ENCODE data around the gene GSN.
"Not testable (repeated sequence)": the region's sequence is repeated elsewhere in the genome, so short reads cannot be mapped to it uniquely, and the experiment has no call there.

GSN gene

DNA sequence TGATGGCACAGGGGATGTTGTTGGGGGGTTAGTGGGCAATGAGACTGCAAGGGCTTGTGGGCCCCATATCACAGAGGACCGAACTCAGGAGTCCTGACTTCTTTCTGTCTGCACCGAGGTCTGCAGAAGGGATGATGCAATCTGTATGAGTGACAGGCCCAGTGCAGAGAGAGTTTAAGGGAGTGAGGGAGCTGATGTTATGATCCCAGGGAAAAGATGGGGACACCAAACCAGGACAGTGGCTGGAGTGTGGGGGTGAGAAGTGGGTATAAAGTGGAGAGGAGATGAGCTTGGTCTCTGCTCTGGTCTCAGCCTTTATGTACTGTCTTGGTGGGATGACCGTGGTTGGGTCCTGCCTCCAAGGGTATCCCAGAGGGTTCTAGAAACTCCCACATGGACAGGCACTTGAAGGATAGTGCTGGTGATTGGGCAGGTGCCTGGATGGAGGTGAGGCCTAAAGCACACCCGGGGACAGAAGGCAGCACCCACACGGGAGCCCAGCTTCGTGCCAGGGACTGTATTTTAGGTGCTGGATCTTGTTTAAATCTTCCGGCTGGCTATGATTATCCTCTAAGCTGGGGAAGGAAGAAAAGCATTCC, 21.9 kb downstream of the GSN start:
- TF ChIP-seq, protein P1, sequence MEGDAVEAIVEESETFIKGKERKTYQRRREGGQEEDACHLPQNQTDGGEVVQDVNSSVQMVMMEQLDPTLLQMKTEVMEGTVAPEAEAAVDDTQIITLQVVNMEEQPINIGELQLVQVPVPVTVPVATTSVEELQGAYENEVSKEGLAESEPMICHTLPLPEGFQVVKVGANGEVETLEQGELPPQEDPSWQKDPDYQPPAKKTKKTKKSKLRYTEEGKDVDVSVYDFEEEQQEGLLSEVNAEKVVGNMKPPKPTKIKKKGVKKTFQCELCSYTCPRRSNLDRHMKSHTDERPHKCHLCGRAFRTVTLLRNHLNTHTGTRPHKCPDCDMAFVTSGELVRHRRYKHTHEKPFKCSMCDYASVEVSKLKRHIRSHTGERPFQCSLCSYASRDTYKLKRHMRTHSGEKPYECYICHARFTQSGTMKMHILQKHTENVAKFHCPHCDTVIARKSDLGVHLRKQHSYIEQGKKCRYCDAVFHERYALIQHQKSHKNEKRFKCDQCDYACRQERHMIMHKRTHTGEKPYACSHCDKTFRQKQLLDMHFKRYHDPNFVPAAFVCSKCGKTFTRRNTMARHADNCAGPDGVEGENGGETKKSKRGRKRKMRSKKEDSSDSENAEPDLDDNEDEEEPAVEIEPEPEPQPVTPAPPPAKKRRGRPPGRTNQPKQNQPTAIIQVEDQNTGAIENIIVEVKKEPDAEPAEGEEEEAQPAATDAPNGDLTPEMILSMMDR (IDR thresholded peaks at IDR 0.05): no peak
- DNase-seq (ENCODE audit: low spot score): no peak
- peak overlapping the region; percentile 98 to 99 for H3K27ac ChIP-seq
- H3K4me3 ChIP-seq: peak overlapping the region; percentile 52

DNA sequence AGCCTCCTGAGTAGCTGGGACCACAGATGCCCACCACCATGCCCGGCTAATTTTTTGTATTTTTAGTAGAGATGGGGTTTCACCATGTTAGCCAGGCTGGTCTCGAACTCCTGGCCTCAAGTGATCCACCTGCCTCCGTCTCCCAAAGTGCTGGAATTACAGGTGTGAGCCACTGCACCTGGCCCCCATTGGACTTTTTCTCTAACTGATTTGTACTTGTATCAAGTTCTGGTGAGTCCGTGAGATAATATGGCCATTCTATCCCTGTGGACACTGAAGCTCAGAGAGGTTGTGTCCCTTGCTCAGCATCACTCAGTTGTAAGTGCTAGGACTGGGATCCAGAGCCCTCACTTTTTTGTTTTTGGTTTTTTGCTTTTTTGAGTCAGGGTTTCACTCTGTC, 23.6 kb downstream of the GSN start:
- not testable (repeated sequence) for H3K4me3 ChIP-seq; DNase-seq (ENCODE audit: low spot score)
- peak overlapping the region; percentile 78 to 89 for H3K27ac ChIP-seq

DNA sequence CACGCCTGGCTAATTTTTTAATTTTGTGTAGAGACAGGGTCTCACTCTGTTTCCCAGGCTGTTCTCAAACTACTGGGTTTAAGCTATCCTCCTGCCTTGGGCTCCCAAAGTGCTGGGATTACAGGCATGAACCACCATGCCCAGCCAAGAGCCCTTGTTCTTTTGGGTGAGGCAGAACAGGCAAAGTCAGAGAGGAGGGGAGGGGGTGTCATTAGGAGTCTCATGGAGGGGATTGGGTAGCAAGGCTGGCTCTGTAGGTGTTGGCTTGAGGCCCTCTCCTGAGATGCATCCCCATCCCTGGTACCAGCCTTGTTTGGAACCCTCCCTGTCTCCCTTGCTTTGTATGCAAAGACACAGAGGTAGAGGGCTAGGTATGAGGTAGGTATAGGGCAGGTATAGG, 24.1 kb downstream of the GSN start:
- TF ChIP-seq, protein P1 (IDR thresholded peaks at IDR 0.05): no peak
- peak; percentile 47 for DNase-seq (ENCODE audit: low spot score)
- Histone ChIP-seq H3K4me3 (no peak overlapping the region), H3K27ac (peak overlapping the region; percentile 78 to 89)

DNA sequence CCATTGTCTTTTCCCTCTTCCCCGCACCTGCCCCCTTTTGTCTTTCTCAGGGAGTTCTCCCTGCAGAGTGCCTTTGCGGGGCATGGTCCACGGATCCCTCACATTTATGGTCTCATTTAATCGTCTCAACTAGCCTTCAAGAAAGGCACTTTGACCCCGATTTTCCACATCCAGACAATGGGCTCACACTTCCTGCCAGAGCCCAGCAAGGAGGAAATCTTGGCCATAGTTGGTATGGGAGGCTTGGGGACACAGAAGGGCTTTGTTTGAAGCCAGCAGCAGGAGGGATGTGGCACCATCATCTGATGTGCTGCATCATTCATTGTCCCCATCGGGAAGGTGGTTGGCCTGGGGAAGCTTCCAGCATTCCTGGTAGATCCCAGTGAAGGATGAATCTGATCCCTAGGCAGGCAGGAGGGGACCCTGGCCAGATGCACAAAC, 24.9 kb downstream of the GSN start:
- no peak for DNase-seq (ENCODE audit: low spot score)
- H3K4me3 ChIP-seq: no peak overlapping the region
- H3K27ac ChIP-seq: peak overlapping the region; percentile 78 to 89
- TF ChIP-seq, protein P1 (IDR thresholded peaks at IDR 0.05): no peak

DNA sequence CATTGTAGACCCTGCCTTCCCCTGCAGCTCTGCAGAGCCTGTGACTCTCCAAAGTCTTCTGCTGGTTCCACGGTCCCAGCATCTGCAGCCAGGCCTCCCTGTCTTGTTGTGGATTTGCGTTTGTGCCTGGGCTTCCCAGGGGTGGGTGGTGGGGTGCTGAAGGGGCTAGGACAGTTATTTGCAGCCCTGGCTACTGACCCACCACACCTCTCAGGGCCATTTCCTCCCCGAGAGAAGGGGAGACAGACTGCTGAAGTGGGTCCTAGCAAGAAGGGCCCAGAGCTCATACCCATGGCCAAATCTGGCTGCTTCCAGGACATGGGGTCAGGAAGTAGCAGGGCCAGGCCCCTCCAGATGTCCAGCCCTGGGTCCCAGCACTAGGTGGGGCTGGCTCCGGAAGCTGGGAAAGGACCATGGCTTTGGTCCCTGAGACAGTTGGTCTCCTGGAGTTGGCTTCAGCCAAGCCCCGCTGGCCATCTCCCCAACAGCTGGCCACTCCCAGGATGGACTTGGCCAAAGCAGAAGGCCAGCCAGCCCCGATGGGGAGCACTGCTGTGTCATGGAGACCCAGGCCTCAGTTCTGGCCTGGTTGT, 26.3 kb downstream of the GSN start:
- peak overlapping the region; percentile 89 to 97 for H3K27ac ChIP-seq
- peak overlapping the region; percentile 37 for H3K4me3 ChIP-seq
- DNase-seq (ENCODE audit: low spot score): peak; percentile 77
- TF ChIP-seq, protein P1 (IDR thresholded peaks at IDR 0.05): no peak

DNA sequence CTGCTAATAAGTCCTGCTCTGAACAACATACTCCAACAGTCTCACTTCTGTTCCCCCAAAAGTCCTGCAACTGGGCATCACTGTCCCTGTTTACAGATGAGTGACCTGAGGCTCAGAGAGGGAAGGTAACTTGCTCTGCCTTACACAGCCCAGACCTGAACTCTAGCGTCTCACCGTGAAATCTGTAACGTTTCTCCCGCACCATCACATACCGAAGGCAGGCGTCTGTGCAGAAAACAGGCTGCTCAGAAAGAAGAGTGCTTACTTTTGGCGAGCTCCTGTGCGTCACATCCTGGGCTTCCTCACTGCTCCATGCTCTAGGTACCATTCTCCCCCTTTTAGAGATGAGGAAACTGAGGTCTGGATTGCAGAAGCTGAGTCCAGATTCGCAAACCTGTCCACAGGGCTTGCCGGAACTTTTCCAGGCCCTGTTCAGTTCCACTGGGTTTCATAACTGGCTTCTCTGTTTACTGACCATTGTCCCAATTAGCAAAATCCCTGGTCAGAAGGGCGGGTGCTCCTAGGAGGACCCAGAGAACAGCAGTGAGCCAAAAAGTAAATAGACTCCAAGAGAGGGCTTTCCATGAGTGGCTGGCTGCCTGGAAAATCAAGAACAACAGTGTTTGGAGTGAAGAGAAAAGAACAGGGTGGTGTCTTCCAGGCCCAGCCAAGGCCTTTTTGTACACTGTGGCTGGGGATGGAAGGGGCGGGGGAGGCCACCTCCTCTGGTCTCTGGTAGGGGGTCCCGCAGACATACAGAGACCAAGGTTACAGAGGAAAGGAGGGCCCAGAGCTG, 27.1 kb downstream of the GSN start:
- TF ChIP-seq, protein P1 (IDR thresholded peaks at IDR 0.05): no peak
- H3K27ac ChIP-seq: peak overlapping the region; percentile 89 to 97
- peak; percentile 84 for DNase-seq (ENCODE audit: low spot score)
- peak overlapping the region; percentile 37 for H3K4me3 ChIP-seq

DNA sequence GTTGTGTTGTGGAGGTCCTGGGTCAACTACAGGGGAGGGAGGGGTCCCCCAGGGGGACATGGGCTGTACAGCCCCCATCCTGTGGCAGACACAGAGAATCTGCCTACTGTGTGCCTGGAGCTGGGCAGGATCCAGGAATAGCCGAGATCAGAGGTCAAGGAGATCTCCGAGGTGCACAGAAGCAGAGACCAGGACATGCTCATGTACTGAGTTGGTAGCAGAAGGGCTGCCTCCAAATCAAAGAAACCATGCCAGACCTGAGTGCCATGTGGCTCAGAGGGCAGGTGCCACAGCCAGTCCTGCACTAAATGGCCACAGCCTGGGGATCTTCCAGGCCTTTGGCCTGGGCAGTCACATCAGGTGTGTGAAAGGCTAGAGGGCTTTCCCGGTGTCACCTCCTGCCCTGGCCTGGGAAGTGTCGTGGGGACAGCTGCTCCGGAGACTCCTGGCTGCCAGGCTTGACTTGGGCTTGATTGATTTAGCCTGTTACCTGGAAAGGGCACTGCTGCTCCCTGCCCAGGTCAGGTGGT, 27.8 kb downstream of the GSN start:
- TF ChIP-seq, protein P1 (IDR thresholded peaks at IDR 0.05): no peak
- peak overlapping the region; percentile 22 for H3K4me3 ChIP-seq
- peak overlapping the region; percentile 89 to 97 for H3K27ac ChIP-seq
- no peak for DNase-seq (ENCODE audit: low spot score)

Measured in coronary artery (tissue), 2 donors.